Fibroblast of lung (primary cell): ENCODE measurements around the gene SPEF1. TPM values are rescaled to one million over a fixed set of nuclear protein-coding genes. Genes with fewer than 3 reads are reported as not detected.
"Not testable (repeated sequence)": the region's sequence is repeated elsewhere in the genome, so short reads cannot be mapped to it uniquely, and the experiment has no call there.

ENCODE experiments used
- DNase-seq, 2 donors: peaks; one replicate each; pipeline versions ENCODE4 v3.0.0 to v3.0.0-alpha.2; 2010; ENCODE audit warnings: low read depth in 2 of 2
- H2AFZ ChIP-seq: 2 replicates; pipeline ENCODE4 v1.5.1; 2012; ENCODE audit warnings: low read length, control low read depth, inconsistent platforms
- H3K27ac ChIP-seq: 2 replicates; pipeline ENCODE4 v1.5.1; 2011; ENCODE audit warnings: low read length, control low read depth; ENCODE audit not compliant: insufficient read depth
- H3K27me3 ChIP-seq: 2 replicates; pipeline ENCODE4 v1.5.1; 2011; ENCODE audit warnings: mild to moderate bottlenecking, low read length; ENCODE audit not compliant: control insufficient read depth, insufficient read depth
- H3K36me3 ChIP-seq: 2 replicates; pipeline ENCODE4 v1.5.1; 2011; ENCODE audit warnings: low read length; ENCODE audit not compliant: control insufficient read depth, insufficient read depth
- H3K4me1 ChIP-seq: 2 replicates; pipeline ENCODE4 v1.5.1; 2011; ENCODE audit warnings: low read length; ENCODE audit not compliant: control insufficient read depth, insufficient read depth; ENCODE audit errors: extremely low read depth
- H3K4me2 ChIP-seq: 2 replicates; pipeline ENCODE4 v1.5.1; 2011; ENCODE audit warnings: low read length, control low read depth; ENCODE audit not compliant: insufficient read depth; ENCODE audit errors: extremely low read depth
- H3K4me3 ChIP-seq, 4 experiments: fragments of 200-600 bp in 1 of 4; sonication (generic) in 1 of 4; replicated peaks in 1 of 4; 2 replicates each; pipeline ENCODE4 v1.5.1; 2011 to 2016; ENCODE audit warnings: low read length in 4 of 4, low read depth in 3 of 4, mild to moderate bottlenecking in 3 of 4, control low read depth in 2 of 4, inconsistent platforms in 1 of 4, mixed read lengths in 1 of 4; ENCODE audit not compliant: insufficient read depth in 1 of 4; ENCODE audit errors: control extremely low read depth in 1 of 4
- H3K79me2 ChIP-seq: 2 replicates; pipeline ENCODE4 v1.5.1; 2012; ENCODE audit warnings: mild to moderate bottlenecking, low read length, inconsistent platforms; ENCODE audit not compliant: control insufficient read depth, insufficient read depth
- H3K9ac ChIP-seq: 2 replicates; pipeline ENCODE4 v1.5.1; 2011; ENCODE audit warnings: mild to moderate bottlenecking, low read length, control low read depth; ENCODE audit not compliant: insufficient read depth
- H3K9me3 ChIP-seq: 2 replicates; pipeline ENCODE4 v1.5.1; 2012; ENCODE audit warnings: low read depth, low read length; ENCODE audit not compliant: control insufficient read depth, insufficient read depth
- H4K20me1 ChIP-seq: 2 replicates; pipeline ENCODE4 v1.5.1; 2011; ENCODE audit warnings: low read length; ENCODE audit not compliant: control insufficient read depth, insufficient read depth; ENCODE audit errors: extremely low read depth
- EZH2 ChIP-seq: IDR thresholded peaks from 2 replicates; pipeline ENCODE4 v1.5.1; 2012; ENCODE audit warnings: low read length, control low read depth, mild to moderate bottlenecking; ENCODE audit errors: missing control alignments
- polyA plus RNA-seq, 2 donors: library from polyadenylated mRNA; depleted of rRNA in 1 of 2; stranded (reverse) in 1 of 2; unstranded in 1 of 2; fragments of >200 nt; gene quantifications; 2 replicates each; pipeline ENCODE4 v1.2.1, GENCODE V29; 2011 to 2012; ENCODE audit warnings: missing spikeins in 1 of 2
- total RNA-seq: library from RNA; depleted of rRNA; stranded (reverse); fragments of >200 nt; gene quantifications from 2 replicates; pipeline ENCODE4 v1.2.1, GENCODE V29; 2014
- TF ChIP-seq, protein P1 (sequence below), 2 donors: IDR thresholded peaks in 1 of 2; conservative IDR thresholded peaks in 1 of 2; 1 replicate in 1 of 2; 2 replicates in 1 of 2; pipeline ENCODE4 v1.5.1; 2011 to 2012; ENCODE audit warnings: low read length in 2 of 2, control low read depth in 1 of 2, inconsistent platforms in 1 of 2, low read depth in 1 of 2, mild to moderate bottlenecking in 1 of 2

The SPEF1 gene
- total and polyA plus RNA-seq, 2 donors (not counting 1 experiment from before 2014, with no cell fraction given) = 0.07 to 0.17 TPM

DNA sequence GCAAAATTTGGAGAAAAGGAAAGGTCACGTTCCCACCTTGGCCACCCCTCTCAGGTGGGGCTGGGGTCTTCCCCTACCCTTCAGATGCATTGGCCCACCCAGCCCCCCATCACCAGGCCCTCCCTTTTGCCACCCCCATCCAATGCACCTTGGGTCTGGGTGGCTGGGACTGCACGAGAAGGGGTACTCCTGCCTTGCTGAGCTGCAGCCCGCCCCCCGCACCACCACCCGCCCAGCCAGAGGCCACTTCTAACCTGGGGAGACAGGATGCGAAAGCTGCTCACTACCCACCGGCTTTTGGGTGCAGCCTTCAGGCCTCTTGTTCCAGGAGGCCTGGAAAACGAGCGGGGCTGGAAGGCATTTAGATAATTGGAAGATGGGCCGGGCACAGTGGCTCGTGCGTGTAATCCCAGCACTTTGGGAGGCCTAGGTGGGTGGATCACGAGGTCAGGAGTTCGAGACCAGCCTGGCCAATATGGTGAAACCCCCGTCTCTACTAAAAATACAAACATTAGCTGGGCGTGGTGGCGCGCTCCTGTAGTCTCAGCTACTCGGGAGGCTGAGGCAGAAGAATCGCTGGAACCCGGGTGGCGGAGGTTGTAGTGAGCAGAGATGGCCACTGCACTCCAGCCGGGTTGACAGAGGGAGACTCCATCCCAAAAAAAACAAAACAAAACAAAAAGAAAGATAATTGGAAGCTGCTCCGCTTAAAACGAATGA is 13.6 kb upstream of the SPEF1 start:
- Histone ChIP-seq H3K9me3 (no peaks in the 10 kb centered on the region), H2AFZ (no peak overlapping the region), H3K79me2 (peaks cover 35% of the 10 kb centered on the region), H3K4me2 (peak overlapping the region; percentile 83), H4K20me1 (no peaks in the 10 kb centered on the region), H3K27me3 (no peaks in the 10 kb centered on the region), H3K4me1 (peaks cover 16% of the 10 kb centered on the region), H3K36me3 (peaks cover 9% of the 10 kb centered on the region), H3K4me3 (peak overlapping the region in 3 of 4 experiments; percentile 73 to 95 (median 82)), H3K27ac (peak overlapping the region; percentile 97), H3K9ac (peak overlapping the region; percentile 89)
- TF ChIP-seq, protein P1, sequence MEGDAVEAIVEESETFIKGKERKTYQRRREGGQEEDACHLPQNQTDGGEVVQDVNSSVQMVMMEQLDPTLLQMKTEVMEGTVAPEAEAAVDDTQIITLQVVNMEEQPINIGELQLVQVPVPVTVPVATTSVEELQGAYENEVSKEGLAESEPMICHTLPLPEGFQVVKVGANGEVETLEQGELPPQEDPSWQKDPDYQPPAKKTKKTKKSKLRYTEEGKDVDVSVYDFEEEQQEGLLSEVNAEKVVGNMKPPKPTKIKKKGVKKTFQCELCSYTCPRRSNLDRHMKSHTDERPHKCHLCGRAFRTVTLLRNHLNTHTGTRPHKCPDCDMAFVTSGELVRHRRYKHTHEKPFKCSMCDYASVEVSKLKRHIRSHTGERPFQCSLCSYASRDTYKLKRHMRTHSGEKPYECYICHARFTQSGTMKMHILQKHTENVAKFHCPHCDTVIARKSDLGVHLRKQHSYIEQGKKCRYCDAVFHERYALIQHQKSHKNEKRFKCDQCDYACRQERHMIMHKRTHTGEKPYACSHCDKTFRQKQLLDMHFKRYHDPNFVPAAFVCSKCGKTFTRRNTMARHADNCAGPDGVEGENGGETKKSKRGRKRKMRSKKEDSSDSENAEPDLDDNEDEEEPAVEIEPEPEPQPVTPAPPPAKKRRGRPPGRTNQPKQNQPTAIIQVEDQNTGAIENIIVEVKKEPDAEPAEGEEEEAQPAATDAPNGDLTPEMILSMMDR (conservative IDR thresholded peaks at IDR 0.05 in 1 of 2, IDR thresholded peaks at IDR 0.05 in 1 of 2; ENCODE audit: low read depth in 1 of 2, low read length in 2 of 2) = no peak
- no peak for TF ChIP-seq EZH2
- no peak for DNase-seq

DNA sequence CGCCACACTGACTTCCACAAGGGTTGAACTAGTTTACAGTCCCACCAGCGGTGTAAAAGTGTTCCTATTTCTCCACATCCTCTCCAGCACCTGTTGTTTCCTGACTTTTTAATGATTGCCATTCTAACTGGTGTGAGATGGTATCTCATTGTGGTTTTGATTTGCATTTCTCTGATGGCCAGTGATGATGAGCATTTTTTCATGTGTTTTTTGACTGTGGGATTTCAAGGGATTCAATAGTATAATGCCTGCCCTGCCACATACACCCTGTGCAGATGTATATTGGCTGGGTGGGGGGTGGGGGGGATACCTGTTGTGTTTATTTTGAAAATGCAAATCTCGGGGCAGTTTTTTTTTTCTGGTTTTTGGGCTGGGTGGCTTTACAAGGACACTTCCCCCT is 12.9 kb upstream of the SPEF1 start:
- Histone ChIP-seq H3K79me2 (peaks cover 28% of the 10 kb centered on the region), H3K4me1 (peaks cover 11% of the 10 kb centered on the region)
- not testable (repeated sequence) for H3K36me3 ChIP-seq, H3K9ac ChIP-seq, H3K27me3 ChIP-seq, H3K9me3 ChIP-seq, H3K4me2 ChIP-seq, H2AFZ ChIP-seq, H3K27ac ChIP-seq, H3K4me3 ChIP-seq, DNase-seq, H4K20me1 ChIP-seq

GRCh38 chr20:3789201-3789600 is 8.0 kb upstream of the SPEF1 start:
- not testable (repeated sequence) for H3K27ac ChIP-seq, H3K4me1 ChIP-seq, H2AFZ ChIP-seq

GRCh38 chr20:3788685-3789155 is 7.5 kb upstream of the SPEF1 start:
- H3K79me2 ChIP-seq = peaks cover 25% of the 10 kb centered on the region
- peaks cover 11% of the 10 kb centered on the region for H3K4me1 ChIP-seq
- H4K20me1 ChIP-seq = peaks cover 2% of the 10 kb centered on the region
- H2AFZ ChIP-seq = no peak overlapping the region
- no peak for DNase-seq
- H3K9ac ChIP-seq = no peak overlapping the region
- peak overlapping the region; percentile 25 for H3K4me2 ChIP-seq
- no peaks in the 10 kb centered on the region for H3K27me3 ChIP-seq
- H3K27ac ChIP-seq = no peak overlapping the region
- no peak overlapping the region for H3K4me3 ChIP-seq
- TF ChIP-seq, protein P1 (conservative IDR thresholded peaks at IDR 0.05 in 1 of 2, IDR thresholded peaks at IDR 0.05 in 1 of 2; ENCODE audit: low read depth in 1 of 2, low read length in 2 of 2) = no peak
- no peak for TF ChIP-seq EZH2
- peaks cover 5% of the 10 kb centered on the region for H3K36me3 ChIP-seq
- H3K9me3 ChIP-seq = no peaks in the 10 kb centered on the region

More at GRCh38 chr20:3789201-3789600, 8.0 kb upstream of the SPEF1 start:
- H3K4me2 ChIP-seq, H3K36me3 ChIP-seq, DNase-seq, H3K9ac ChIP-seq, H4K20me1 ChIP-seq, H3K9me3 ChIP-seq, H3K27me3 ChIP-seq, H3K4me3 ChIP-seq: not testable (repeated sequence)
- H3K79me2 ChIP-seq = peaks cover 21% of the 10 kb centered on the region
